Small intestine (tissue), 7 donors: ENCODE results near the gene NUB1. TPM values are rescaled to one million over a fixed set of nuclear protein-coding genes. Genes with fewer than 3 reads are reported as not detected.

ENCODE experiments used
- DNase-seq, 2 donors: peaks; one replicate each; pipeline versions ENCODE4 v3.0.0 to v3.0.0-alpha.2; 2013
- FAIRE-seq: peaks from 2 replicates; lab custom pipeline; 2012; peaks lifted over from hg19 to GRCh38; lab: Jason Lieb, UNC
- H3K27ac ChIP-seq, 3 donors: one replicate each; pipeline ENCODE4 v1.5.1; 2013; ENCODE audit warnings: low read length in 2 of 3, mild to moderate bottlenecking in 2 of 3, control low read depth in 1 of 3, inconsistent platforms in 1 of 3, low read depth in 1 of 3, moderate library complexity in 1 of 3
- H3K27me3 ChIP-seq, 3 donors: one replicate each; pipeline ENCODE4 v1.6.1; 2013; ENCODE audit warnings: low read length in 3 of 3, inconsistent platforms in 1 of 3; ENCODE audit not compliant: control insufficient read depth in 3 of 3, insufficient read depth in 3 of 3
- H3K36me3 ChIP-seq, 3 donors: one replicate each; pipeline ENCODE4 v1.6.1; 2013; ENCODE audit warnings: low read length in 3 of 3, inconsistent platforms in 1 of 3, low read depth in 1 of 3, mild to moderate bottlenecking in 1 of 3, moderate library complexity in 1 of 3; ENCODE audit not compliant: control insufficient read depth in 3 of 3, insufficient read depth in 2 of 3
- H3K4me1 ChIP-seq, 3 donors: one replicate each; pipeline ENCODE4 v1.6.1; 2013; ENCODE audit warnings: low read length in 2 of 3, inconsistent platforms in 1 of 3, low read depth in 1 of 3, mild to moderate bottlenecking in 1 of 3, moderate library complexity in 1 of 3; ENCODE audit not compliant: control insufficient read depth in 3 of 3, insufficient read depth in 2 of 3
- H3K4me3 ChIP-seq, 3 donors: one replicate each; pipeline ENCODE4 v1.5.1; 2013; ENCODE audit warnings: low read length in 3 of 3, control low read depth in 1 of 3, inconsistent platforms in 1 of 3, low read depth in 1 of 3, mild to moderate bottlenecking in 1 of 3, moderate library complexity in 1 of 3
- H3K9me3 ChIP-seq, 2 donors: one replicate each; pipeline ENCODE4 v1.6.1; 2013; ENCODE audit warnings: low read depth in 1 of 2, low read length in 1 of 2; ENCODE audit not compliant: control insufficient read depth in 2 of 2, insufficient read depth in 1 of 2
- WGBS, 3 donors: extraction: QIAGEN DNeasy Blood & Tissue Kit; methylation state at CpG; one replicate each; pipeline ENCODE4 v1.1.7; 2013; 5-methylcytosine and 5-hydroxymethylcytosine counted together
- polyA plus RNA-seq, 4 donors: library from polyadenylated mRNA; stranded (reverse) in 3 of 4; unstranded in 1 of 4; fragments of 200-250 nt in 3 of 4; fragments of 120-200 nt in 1 of 4; gene quantifications; one replicate each; pipeline versions ENCODE4 v1.2.1 to v1.2.3, GENCODE V29; 2013
- donor health status: healthy with polysubstance abuse.
- donor health status: control.
- donor health status: control.
- donor health status: Bipolar disorder and iron deficiency.
- donor health status: healthy.

The NUB1 gene
- polyA plus RNA-seq, 4 donors: 37.4 to 70.8 (median 56.7) TPM

DNA sequence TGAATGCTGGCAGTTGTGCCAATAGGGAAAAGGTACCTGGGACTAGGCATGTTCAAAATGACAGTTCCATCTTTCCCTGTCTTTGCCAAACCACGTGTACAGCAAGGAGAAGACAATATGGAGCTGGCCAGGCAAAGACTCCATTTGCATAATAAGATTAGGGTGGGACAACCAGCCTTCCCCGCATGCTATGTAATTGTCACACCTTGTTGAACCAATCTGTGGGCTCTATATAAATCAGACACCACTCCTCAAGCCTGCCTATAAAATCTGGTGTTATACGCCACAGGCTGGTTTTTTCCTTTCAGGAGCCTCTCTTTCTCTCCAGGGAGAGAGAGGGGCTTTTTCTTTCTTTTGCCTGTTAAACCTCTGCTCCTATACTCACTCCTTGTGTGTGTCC lies 11.0 kb upstream of the NUB1 start:
- Histone ChIP-seq H3K36me3 (no peaks in the 10 kb centered on the region), H3K4me1 (peaks cover 0 to 5% (median 0%) of the 10 kb centered on the region in 3 donors), H3K27ac (no peak overlapping the region), H3K9me3 (peaks cover 0 to 4% of the 10 kb centered on the region in 2 donors), H3K4me3 (no peak overlapping the region), H3K27me3 (peaks cover 0 to 4% (median 0%) of the 10 kb centered on the region in 3 donors)
- DNase-seq: no peak
- 73 to 81% (median 75%) methylated on average over 3 of the region's 3 CpGs for WGBS, 3 donors
- FAIRE-seq: no peak

- no peaks in the 10 kb centered on the region for H3K4me1 ChIP-seq
- WGBS, 3 donors: 40 to 56% (median 53%) methylated on average over 1 of the region's 1 CpG
- no peak overlapping the region for H3K4me3 ChIP-seq
- H3K27me3 ChIP-seq: peaks cover 0 to 2% (median 0%) of the 10 kb centered on the region in 3 donors
- H3K27ac ChIP-seq: no peak overlapping the region
- FAIRE-seq (no peak), DNase-seq (no peak)
- H3K36me3 ChIP-seq: no peaks in the 10 kb centered on the region
- H3K9me3 ChIP-seq: no peaks in the 10 kb centered on the region
Measured at GRCh38 chr7:151334628-151335027, 7.0 kb upstream of the NUB1 start.

- no peak for FAIRE-seq
- Histone ChIP-seq H3K4me3 (no peak overlapping the region), H3K9me3 (no peaks in the 10 kb centered on the region), H3K27me3 (peaks cover 0 to 2% (median 0%) of the 10 kb centered on the region in 3 donors), H3K27ac (no peak overlapping the region), H3K4me1 (peaks cover 0 to 3% (median 2%) of the 10 kb centered on the region in 3 donors), H3K36me3 (no peaks in the 10 kb centered on the region)
- DNase-seq: no peak
- WGBS, 3 donors: 75 to 91% (median 82%) methylated on average over 12 of the region's 12 CpGs
Measured at GRCh38 chr7:151336027-151336708, 5.4 kb upstream of the NUB1 start.

DNA sequence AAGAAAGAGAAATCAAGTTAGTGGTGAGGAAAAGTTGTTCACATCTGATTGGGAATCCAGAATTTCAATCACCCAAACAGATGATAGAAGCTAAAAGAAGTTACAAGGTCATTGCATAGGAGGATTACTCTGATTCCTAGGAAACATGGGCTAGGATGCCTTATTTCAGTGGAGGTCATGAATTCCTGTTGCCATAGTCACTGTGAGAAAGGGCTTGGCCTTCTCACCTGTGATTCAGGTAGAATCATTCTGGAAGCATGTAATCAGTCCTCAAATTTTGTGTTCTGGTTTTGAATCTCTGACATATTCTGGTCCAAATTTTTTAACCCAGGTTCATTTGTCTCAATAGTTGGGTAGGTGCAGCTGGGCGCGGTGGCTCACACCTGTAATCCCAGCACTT lies 4.3 kb upstream of the NUB1 start:
- Histone ChIP-seq H3K36me3 (no peaks in the 10 kb centered on the region), H3K9me3 (no peaks in the 10 kb centered on the region), H3K4me1 (peaks cover 0 to 4% (median 3%) of the 10 kb centered on the region in 3 donors), H3K27ac (no peak overlapping the region), H3K4me3 (no peak overlapping the region), H3K27me3 (peaks cover 0 to 2% (median 0%) of the 10 kb centered on the region in 3 donors)
- FAIRE-seq (no peak), DNase-seq (no peak)
- WGBS, 3 donors: 97 to 100% (median 98%) methylated on average over 2 of the region's 2 CpGs

DNA sequence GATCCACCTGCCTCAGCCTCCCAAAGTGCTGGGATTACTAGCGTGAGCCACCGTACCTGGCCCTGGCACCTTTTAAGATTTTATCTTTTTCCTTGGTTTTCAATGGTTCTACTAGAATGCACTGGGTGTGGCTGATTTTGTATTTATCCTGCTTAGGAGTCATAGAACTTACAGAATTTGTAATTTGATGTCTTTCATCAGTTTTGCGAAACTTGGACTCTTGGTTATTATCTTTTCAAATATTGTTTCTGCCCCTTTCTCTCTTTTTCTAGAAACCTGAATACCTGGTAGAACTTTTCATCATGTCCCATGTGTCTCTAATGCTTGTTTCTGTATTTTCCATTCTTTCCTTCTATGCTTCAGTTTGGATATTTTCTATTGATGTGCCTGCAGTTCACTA lies 2.8 kb upstream of the NUB1 start:
- H3K4me1 ChIP-seq: peaks cover 3 to 10% (median 3%) of the 10 kb centered on the region in 3 donors
- 97 to 99% (median 98%) methylated on average over 3 of the region's 3 CpGs for WGBS, 3 donors
- H3K4me3 ChIP-seq: no peak overlapping the region
- DNase-seq (no peak), FAIRE-seq (no peak)
- no peaks in the 10 kb centered on the region for H3K9me3 ChIP-seq
- no peak overlapping the region for H3K27ac ChIP-seq
- peaks cover 0 to 5% (median 3%) of the 10 kb centered on the region in 3 donors for H3K36me3 ChIP-seq
- peaks cover 0 to 2% (median 0%) of the 10 kb centered on the region in 3 donors for H3K27me3 ChIP-seq

DNA sequence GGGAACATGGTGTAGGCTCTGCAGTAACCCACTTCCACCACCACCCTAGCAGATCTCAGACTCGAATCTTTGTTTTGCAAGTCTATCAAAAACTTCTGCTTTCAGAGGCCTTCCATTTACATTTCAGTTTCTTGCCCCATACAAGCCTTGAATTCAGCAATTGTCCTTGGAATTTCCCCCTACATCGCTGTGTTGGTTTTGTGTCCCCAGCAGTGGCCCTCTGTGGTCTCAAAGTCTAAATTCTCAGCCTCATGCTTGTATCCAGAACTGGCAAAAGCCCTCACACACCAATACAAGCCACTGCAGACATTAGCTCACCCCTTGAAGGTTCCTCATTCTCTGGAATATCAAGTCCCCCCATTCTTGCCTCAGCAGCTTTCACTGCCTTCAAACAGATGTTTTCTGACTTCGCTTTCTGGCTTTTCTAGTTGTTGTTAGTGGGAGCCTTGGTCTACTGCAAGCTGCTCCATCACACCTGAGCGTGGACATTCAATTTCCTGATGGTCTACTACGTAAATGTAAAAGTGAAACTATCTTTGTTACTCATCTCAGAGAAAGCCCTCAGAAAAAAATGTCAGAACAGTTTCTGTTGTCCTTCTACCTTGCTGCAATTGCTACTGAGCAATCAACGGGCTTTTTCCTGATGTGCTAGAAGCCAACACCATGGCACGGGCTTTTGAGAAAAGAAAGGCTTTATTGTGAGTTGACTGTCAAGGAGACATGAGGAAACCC lies 1.8 kb upstream of the NUB1 start:
- peak in 1 of 2 donors; percentile 41 for DNase-seq
- peaks cover 0 to 2% (median 0%) of the 10 kb centered on the region in 3 donors for H3K27me3 ChIP-seq
- 36 to 47% (median 42%) methylated on average over 7 of the region's 7 CpGs for WGBS, 3 donors
- H3K36me3 ChIP-seq: peaks cover 0 to 9% (median 3%) of the 10 kb centered on the region in 3 donors
- H3K9me3 ChIP-seq: no peaks in the 10 kb centered on the region
- peaks cover 3 to 10% (median 3%) of the 10 kb centered on the region in 3 donors for H3K4me1 ChIP-seq
- FAIRE-seq: no peak
- H3K27ac ChIP-seq: peak overlapping the region in 2 of 3 donors; percentile 60 to 80
- H3K4me3 ChIP-seq: no peak overlapping the region

DNA sequence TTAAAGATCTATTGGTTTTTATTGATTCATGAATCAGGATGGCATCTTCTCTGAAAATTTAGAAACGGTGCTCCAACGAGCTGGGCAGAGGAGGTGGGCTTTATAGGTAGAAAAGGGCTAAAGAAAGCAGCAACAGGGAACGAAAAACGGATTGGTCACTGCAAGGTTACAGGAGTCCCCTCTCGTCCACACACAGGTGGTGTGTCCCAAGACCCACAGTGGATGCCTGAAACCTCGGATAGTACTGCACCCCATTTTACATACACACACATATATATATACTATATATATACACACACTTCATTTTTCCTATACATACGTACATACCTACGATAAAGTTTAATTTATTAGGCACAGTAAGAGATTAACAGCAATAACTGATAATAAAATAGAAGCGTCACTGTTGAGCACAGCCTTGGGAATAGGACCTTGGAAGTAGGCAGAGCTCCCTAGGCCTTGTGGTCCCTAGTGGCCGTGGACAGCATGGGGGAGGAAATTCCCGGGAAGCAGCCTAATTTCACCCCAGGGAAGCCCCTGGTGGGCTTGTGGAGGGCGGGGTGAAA lies 737 bp upstream of the NUB1 start:
- FAIRE-seq (no peak), DNase-seq (peak in 1 of 2 donors; percentile 68)
- 45 to 61% (median 56%) methylated on average over 12 of the region's 12 CpGs for WGBS, 3 donors
- Histone ChIP-seq H3K4me1 (peaks cover 3 to 14% (median 3%) of the 10 kb centered on the region in 3 donors), H3K9me3 (no peaks in the 10 kb centered on the region), H3K36me3 (peaks cover 0 to 10% (median 3%) of the 10 kb centered on the region in 3 donors), H3K27ac (peak overlapping the region; percentile 47 to 83 (median 52)), H3K4me3 (peak overlapping the region in 2 of 3 donors; percentile 7 to 38), H3K27me3 (peaks cover 0 to 2% (median 0%) of the 10 kb centered on the region in 3 donors)

DNA sequence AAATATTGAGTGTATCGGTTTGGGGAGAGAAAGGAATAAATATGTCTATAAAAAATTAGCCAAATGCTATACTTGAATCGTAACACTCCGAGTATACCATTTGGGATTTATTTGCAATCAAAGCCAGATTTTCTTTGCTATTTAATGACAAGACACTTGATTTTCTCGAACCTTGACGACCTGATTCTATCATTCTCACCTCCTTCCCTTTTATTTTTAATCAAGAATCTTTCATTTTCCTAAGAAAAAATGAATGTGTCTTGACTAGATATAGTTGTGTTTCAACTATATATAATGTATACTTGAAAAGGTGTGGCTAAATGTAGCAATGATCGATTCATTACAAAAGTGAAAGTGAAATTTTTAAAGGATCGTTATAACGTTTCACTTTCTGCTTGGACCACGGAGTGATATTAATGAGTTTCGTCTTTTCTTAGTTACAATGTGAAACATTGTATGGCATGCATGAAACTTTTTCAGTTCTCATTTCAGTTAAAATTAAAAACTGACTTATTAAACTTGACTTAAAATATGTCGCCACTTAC lies 562 bp downstream of the NUB1 start:
- peak; percentile 50 to 77 for DNase-seq
- WGBS, 3 donors: 0 to 2% (median 0%) methylated on average over 11 of the region's 11 CpGs
- no peaks in the 10 kb centered on the region for H3K27me3 ChIP-seq
- H3K9me3 ChIP-seq: no peaks in the 10 kb centered on the region
- FAIRE-seq: peak; percentile 49
- H3K4me1 ChIP-seq: peaks cover 3 to 22% (median 7%) of the 10 kb centered on the region in 3 donors
- H3K27ac ChIP-seq: peak overlapping the region; percentile 77 to 93 (median 93)
- H3K4me3 ChIP-seq: peak overlapping the region; percentile 74 to 94 (median 86)
- H3K36me3 ChIP-seq: peaks cover 4 to 11% (median 6%) of the 10 kb centered on the region in 3 donors
